ENCODE results near the gene LRIT3.
"Not testable (repeated sequence)": the region's sequence is repeated elsewhere in the genome, so short reads cannot be mapped to it uniquely, and the experiment has no call there.

- TF ChIP-seq CTCF (conservative IDR thresholded peaks at IDR 0.05; ENCODE audit: low read depth, low read length); EZH2 (IDR thresholded peaks at IDR 0.05; ENCODE audit: low read length, unreplicated experiment); EZH2phosphoT487 (IDR thresholded peaks at IDR 0.05; ENCODE audit: borderline replicate concordance, low read length): not testable (repeated sequence)
These were observed 11.8 kb downstream of the LRIT3 start for GRCh38 chr4:109859426-109860300.
